HUES64 (cell line): ENCODE measurements around the gene LMTK2.

Experiments
- H3K27ac ChIP-seq: 2 replicates; pipeline ENCODE4 v1.7.0; 2013; ENCODE audit warnings: low read depth, low read length, inconsistent platforms
- H3K27me3 ChIP-seq: 2 replicates; pipeline ENCODE4 v1.6.1; 2013; ENCODE audit warnings: mild to moderate bottlenecking, low read length; ENCODE audit not compliant: insufficient read depth
- H3K36me3 ChIP-seq: 2 replicates; pipeline ENCODE4 v1.6.1; 2013; ENCODE audit warnings: mild to moderate bottlenecking, low read length; ENCODE audit not compliant: insufficient read depth
- H3K4me1 ChIP-seq: 2 replicates; pipeline ENCODE4 v1.6.1; 2013; ENCODE audit warnings: mild to moderate bottlenecking, low read length, moderate library complexity; ENCODE audit not compliant: insufficient read depth
- H3K4me3 ChIP-seq: 2 replicates; pipeline ENCODE4 v1.5.1; 2013; ENCODE audit warnings: mild to moderate bottlenecking, low read length, moderate library complexity
- H3K9ac ChIP-seq: 2 replicates; pipeline ENCODE4 v1.6.1; 2013; ENCODE audit warnings: mild to moderate bottlenecking, low read depth, low read length
- H3K9me3 ChIP-seq: 2 replicates; pipeline ENCODE4 v1.6.1; 2013; ENCODE audit warnings: low read depth, low read length; ENCODE audit not compliant: insufficient read depth
- WGBS: fragments of 150-250, 120-280 bp; methylation state at CpG from one replicate; pipeline ENCODE4 v1.1.7; 2013; ENCODE audit warnings: missing lambda C conversion rate; 5-methylcytosine and 5-hydroxymethylcytosine counted together

Gene LMTK2

DNA sequence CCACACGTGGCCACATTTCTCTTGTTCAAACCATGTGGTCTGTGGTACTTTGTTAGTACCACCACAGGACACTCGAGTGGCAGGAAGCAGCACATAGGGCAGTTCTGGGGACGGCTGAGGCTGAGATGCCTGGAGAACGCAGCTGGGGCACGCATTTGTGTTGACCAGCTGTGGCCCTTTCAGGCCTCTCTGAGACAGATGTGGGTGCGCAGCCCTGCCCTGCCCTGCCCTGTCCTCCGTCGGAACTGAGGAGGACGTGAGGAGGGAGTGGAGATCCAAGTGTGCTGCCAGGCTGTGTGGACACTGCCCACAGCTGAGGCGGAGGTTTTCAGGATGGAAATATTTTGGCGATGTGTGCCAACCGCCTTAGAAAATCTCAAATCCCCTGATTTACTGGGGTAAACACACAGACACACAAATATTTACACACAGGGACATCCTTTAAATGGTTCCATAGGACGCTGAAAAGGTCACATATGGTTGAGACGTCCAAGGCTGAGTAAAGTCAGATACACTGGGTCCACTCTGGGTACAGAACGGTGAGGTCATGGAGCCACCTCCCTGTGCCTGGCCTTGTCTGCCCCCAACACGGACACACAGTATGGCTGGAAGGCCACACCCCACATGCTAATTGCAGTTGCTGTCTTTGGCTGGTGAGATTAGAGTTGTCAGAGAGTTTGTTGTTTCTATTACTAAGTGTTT, 119.4 kb downstream of the LMTK2 start:
- H3K27me3 ChIP-seq = no peaks in the 10 kb centered on the region
- no peak overlapping the region for H3K4me3 ChIP-seq
- 94% methylated on average over 16 of the region's 16 CpGs for WGBS
- no peaks in the 10 kb centered on the region for H3K36me3 ChIP-seq
- H3K9ac ChIP-seq = no peak overlapping the region
- no peaks in the 10 kb centered on the region for H3K4me1 ChIP-seq
- H3K9me3 ChIP-seq = no peaks in the 10 kb centered on the region
- no peak overlapping the region for H3K27ac ChIP-seq

DNA sequence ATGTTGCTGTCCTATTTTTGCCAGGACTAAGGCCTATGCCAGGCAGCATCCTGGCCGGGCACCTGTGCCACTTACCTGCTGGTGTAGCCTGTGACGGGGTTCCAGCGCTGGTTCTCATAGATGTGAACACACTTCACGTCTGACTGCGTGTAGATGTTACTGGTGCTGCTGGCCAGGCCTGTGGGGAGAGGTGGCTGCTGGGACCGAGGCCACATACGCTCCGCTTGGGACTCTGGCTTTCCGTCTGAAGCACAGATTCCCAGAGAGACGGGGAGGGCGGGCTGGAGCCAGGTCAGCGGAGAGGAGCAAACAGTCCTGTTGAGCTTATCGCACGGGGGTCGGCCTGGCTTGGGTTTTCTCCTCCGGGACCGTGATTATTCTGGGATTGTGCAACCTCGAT, 121.3 kb downstream of the LMTK2 start:
- Histone ChIP-seq H3K27ac (no peak overlapping the region), H3K36me3 (no peaks in the 10 kb centered on the region), H3K4me3 (no peak overlapping the region), H3K27me3 (no peaks in the 10 kb centered on the region), H3K9me3 (no peaks in the 10 kb centered on the region), H3K9ac (no peak overlapping the region; the same call in 1 of the 2 replicates), H3K4me1 (no peaks in the 10 kb centered on the region)
- 94% methylated on average over 18 of the region's 18 CpGs for WGBS

DNA sequence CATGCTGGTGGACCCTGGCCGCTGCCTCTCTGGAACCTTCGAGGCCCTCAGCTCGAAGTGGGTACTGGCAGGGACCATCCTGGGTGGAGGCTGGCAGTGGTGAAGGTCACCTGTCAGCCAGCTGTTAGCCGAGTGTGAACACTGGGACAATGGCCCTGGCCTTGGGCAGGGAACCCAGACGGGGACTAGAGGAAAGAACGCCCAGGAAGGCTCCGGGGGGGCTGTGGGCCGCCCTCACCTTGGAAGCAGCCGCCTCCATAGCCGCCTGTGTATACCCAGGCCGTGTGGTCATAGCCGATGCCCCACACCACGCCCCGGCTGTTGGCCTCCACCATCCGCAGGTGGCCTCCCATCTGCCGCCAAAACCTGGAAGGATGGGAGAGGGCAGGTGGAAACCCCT, 122.1 kb downstream of the LMTK2 start:
- H3K4me3 ChIP-seq = no peak overlapping the region
- no peaks in the 10 kb centered on the region for H3K36me3 ChIP-seq
- H3K9ac ChIP-seq = no peak overlapping the region
- H3K4me1 ChIP-seq = no peaks in the 10 kb centered on the region
- WGBS = 95% methylated on average over 16 of the region's 16 CpGs
- no peak overlapping the region for H3K27ac ChIP-seq
- no peaks in the 10 kb centered on the region for H3K27me3 ChIP-seq
- no peaks in the 10 kb centered on the region for H3K9me3 ChIP-seq

DNA sequence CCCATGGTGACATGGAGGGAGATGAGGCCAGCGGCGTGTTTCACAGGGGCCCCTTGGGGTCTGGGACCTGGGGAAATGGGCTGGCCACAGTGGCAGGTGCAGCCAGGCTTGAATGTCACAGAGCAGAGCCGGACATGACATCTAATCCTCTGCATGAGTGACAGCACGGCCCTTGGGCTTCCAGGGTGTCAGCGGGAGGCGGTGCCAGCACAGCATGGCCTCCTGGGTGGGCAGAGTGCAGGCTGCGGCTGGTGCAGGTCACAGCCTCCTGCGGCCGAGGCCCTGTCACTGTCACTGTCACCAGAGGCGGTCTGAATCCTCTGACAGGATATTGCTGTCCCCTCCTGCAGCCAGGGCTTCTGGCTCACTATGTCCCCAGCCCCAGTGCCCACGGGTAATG, 122.8 kb downstream of the LMTK2 start:
- Histone ChIP-seq H3K9me3 (no peaks in the 10 kb centered on the region), H3K27me3 (no peaks in the 10 kb centered on the region), H3K27ac (no peak overlapping the region), H3K9ac (no peak overlapping the region), H3K4me3 (no peak overlapping the region), H3K36me3 (no peaks in the 10 kb centered on the region), H3K4me1 (no peaks in the 10 kb centered on the region)
- 93% methylated on average over 11 of the region's 11 CpGs for WGBS

DNA sequence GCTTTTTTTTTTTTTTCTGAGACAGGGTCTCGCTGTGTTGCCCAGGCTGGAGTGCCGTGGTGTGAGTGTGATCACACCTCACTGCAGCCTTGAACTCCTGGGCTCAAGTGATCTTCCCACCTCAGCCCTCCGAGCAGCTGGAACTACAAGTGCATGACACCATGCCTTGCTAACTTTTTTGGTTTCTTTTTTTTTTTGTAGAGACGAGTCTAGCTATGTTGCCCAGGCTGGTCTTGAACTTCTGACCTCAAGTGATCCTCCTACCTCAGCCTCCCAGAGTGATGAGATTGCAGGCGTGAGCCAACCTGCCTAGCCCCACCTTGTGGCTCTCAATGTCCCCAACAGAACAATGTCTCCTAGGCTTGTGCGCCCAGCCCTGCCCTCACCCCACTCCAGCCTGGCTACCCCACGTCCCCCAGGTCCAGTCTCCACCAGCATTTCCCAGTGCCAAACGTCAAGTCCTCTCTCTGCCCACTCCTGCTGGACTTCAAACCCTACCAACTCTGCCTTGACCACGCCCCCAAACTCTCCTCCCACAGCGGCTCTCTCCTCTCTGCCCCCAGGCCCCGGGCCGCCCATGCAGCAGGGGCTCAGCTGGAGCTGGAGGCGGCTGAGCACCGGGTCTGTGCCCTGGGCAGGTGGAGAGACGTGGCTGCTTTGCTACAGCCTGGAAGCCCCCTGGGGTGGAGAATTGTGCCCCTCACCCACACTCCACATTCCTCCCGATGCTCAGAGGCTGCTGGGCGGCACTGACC, 123.5 kb downstream of the LMTK2 start:
- Histone ChIP-seq H3K27ac (no peak overlapping the region), H3K4me1 (no peaks in the 10 kb centered on the region), H3K9ac (no peak overlapping the region), H3K9me3 (no peaks in the 10 kb centered on the region), H3K27me3 (no peaks in the 10 kb centered on the region), H3K4me3 (no peak overlapping the region), H3K36me3 (no peaks in the 10 kb centered on the region)
- 81% methylated on average over 17 of the region's 17 CpGs for WGBS

DNA sequence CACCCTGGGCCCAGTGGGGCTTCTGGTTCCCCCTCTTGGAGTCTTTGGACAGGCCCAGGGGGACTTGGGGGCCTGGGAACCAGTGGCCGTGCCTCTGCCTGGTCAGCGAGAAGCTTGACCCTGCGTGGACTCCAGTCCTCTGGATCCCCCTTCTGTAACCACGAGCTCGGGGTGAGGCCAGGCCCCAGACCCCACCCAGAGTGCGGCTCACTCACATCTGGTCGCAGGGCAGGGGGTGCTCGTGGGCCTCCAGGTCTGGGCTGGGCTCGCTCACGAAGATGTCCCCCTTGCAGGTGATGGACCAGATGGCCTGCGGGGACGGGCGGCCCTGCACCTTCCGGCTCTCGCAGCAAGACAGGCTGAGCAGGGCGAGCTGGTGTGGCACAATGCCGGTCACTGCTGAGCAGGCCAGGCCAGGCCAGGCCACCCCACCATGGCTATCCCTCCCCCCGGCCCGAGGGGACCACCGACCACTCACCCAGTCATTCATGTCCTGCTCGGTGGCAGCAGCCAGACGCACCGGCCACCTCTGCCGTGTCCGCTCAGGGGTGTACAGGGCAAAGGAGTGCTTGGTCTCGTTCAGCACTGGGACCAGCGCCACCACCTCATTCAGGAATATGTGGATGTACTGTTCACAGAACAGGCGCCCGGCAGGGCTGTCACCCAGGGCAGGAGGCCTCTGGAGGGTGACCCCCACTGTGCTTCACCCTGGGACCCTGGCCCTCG, 124.2 kb downstream of the LMTK2 start:
- Histone ChIP-seq H3K9me3 (no peaks in the 10 kb centered on the region), H3K27ac (no peak overlapping the region), H3K4me1 (no peaks in the 10 kb centered on the region), H3K27me3 (no peaks in the 10 kb centered on the region), H3K4me3 (no peak overlapping the region), H3K9ac (no peak overlapping the region), H3K36me3 (no peaks in the 10 kb centered on the region)
- WGBS = 95% methylated on average over 30 of the region's 30 CpGs

DNA sequence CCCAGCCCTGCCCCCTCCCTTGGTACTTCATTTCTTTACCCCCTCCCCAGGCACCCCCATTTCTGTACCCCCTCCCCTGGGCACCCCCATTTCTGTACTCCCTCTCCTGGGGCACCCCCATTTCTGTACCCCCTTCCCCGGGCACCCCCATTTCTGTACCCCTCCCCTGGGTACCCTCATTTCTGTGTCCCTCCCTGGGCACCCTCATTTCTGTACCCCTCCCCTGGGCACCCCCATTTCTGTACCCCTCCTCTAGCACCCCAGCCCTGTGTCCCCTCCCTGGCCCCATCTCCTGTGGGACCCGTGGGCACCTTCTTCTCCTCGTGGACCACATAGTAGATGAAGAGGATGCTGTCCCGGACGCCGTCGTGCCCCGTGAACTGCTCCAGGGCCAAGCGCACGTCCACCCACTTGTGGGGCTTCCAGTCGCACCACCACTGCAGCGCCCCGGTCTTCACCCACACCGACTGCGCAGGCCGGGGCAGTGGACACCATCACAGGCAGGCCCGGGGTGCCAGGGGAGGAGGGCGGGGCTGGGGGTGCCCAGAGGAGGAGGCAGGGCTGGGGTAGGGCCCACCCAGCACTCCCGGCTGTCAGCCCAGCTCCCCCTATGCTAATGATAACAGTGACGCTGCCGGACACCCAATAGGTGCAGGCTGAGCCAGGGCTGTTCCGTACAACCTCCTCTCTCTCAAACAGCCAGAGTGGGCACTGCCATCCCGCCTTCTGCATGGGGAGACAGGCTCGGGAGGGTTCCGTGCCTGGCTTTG, 125.0 kb downstream of the LMTK2 start:
- H3K36me3 ChIP-seq = no peaks in the 10 kb centered on the region
- H3K27me3 ChIP-seq = no peaks in the 10 kb centered on the region
- WGBS = 92% methylated on average over 25 of the region's 25 CpGs
- H3K27ac ChIP-seq = no peak overlapping the region
- no peaks in the 10 kb centered on the region for H3K4me1 ChIP-seq
- no peak overlapping the region for H3K9ac ChIP-seq
- H3K9me3 ChIP-seq = no peaks in the 10 kb centered on the region
- no peak overlapping the region for H3K4me3 ChIP-seq

DNA sequence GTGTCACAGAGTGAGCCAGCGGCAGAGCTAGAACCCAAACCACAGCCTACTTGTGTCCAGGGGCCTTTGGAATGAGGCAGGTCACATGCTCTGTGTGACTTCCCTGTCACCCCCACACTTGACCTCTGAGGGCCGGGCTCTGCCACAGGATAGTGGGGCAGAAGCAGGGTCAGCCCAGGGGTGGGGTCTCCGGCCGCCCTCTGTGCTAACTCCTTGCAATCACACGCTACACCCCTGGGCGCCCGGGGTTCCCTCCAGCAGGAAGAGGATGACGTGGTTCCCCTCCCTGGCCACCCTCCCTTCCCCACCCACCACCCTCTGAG, 125.6 kb downstream of the LMTK2 start:
- H3K27ac ChIP-seq = no peak overlapping the region
- H3K36me3 ChIP-seq = no peaks in the 10 kb centered on the region
- H3K27me3 ChIP-seq = no peaks in the 10 kb centered on the region
- H3K4me3 ChIP-seq = no peak overlapping the region
- H3K9ac ChIP-seq = no peak overlapping the region
- no peaks in the 10 kb centered on the region for H3K9me3 ChIP-seq
- WGBS = 95% methylated on average over 8 of the region's 8 CpGs
- no peaks in the 10 kb centered on the region for H3K4me1 ChIP-seq

DNA sequence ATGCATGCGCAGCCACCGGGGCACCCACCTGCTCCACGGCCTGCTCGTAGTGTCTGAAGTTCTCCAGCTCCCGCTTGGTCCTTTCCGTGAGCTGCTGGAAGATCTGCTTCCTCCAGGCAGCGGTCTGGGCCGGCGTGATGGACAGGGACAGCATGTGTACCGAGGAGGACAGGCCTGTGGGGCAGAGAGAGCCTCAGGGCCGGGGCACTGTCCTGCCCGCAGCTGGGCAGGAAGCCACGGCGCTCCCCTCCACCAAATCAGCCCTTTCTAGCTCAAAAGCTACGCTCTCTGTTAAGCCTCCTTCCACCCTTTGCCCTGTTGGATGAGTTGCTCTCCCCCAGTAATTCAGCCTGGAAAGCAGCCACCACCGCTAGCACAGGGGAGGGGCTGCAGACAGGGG, 126.1 kb downstream of the LMTK2 start:
- H3K9me3 ChIP-seq = no peaks in the 10 kb centered on the region
- 0 out of 2 replicates have a peak overlapping the region, but pooled peaks have one; percentile 20 for H3K9ac ChIP-seq
- H3K27me3 ChIP-seq = no peaks in the 10 kb centered on the region
- H3K27ac ChIP-seq = no peak overlapping the region
- no peak overlapping the region for H3K4me3 ChIP-seq
- 93% methylated on average over 16 of the region's 16 CpGs for WGBS
- H3K36me3 ChIP-seq = no peaks in the 10 kb centered on the region
- no peaks in the 10 kb centered on the region for H3K4me1 ChIP-seq

DNA sequence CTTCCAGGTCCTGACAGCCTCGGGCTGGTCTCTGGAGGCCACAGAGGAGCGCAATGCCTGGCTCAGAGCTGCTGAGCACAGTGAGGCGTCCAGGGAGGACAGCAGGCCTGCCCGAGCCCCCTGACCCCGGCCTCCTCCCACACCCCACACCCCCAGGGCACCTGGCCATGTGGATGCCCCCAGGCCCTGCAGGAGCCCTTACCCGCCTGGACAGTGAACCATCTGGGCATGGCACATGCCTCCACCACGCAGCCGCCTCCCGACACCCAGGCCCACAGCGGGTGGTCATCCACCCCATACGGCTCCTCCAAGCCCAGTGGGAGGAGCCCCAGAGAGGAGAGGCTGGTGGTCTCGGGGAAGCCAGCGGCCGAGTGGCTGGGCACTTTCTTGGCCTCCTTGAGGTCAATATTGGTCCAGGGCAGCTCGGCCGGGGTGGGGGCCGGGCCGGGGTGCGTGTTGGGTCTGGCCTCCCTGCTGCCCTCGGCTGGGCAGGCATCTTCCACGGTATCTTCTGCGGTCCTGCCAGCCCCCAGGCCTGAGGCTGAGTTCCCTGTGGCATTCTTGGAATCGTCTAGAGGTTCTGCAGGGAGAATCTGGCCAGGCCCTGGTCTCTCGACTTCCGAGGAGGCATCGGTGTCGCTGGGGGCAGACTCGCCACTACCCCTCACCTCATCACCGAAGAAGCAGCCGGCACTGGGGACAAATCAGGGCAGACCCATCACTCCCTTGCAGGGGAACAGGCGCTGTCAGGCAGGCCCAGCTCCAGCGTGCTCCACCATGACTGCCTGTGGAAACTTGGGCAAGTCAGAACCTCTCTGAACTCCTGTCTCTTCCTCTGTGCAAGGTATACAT, 126.8 kb downstream of the LMTK2 start:
- H3K36me3 ChIP-seq = 0 out of 2 replicates have a peak, but pooled peaks cover 1% of the 10 kb centered on the region
- 92% methylated on average over 32 of the region's 32 CpGs for WGBS

More for the DNA sequence above, 126.8 kb downstream of the LMTK2 start:
- H3K4me1 ChIP-seq = no peaks in the 10 kb centered on the region
- no peak overlapping the region for H3K27ac ChIP-seq
- H3K9ac ChIP-seq = 0 out of 2 replicates have a peak overlapping the region, but pooled peaks have one; percentile 20
- H3K9me3 ChIP-seq = no peaks in the 10 kb centered on the region
- no peaks in the 10 kb centered on the region for H3K27me3 ChIP-seq
- no peak overlapping the region for H3K4me3 ChIP-seq
